SK-N-MC (cell line): ENCODE results near the gene ZNF236.

ENCODE experiments used
- DNase-seq: peaks from one replicate; pipeline ENCODE4 v3.0.0-alpha.2; 2011; ENCODE audit warnings: low read depth, low spot score
- H3K27ac ChIP-seq: fragments of 200-600 bp; sonication (generic); 2 replicates; pipeline ENCODE4 v1.5.1; 2016; ENCODE audit warnings: mixed run types
- H3K36me3 ChIP-seq: fragments of 200-600 bp; sonication (generic); 2 replicates; pipeline ENCODE4 v1.6.1; 2017; ENCODE audit warnings: antibody characterized with exemption, low read length, mixed read lengths; ENCODE audit not compliant: insufficient read depth
- H3K4me3 ChIP-seq: fragments of 200-600 bp; sonication (generic); 2 replicates; pipeline ENCODE4 v1.5.1; 2016
- H3K9ac ChIP-seq: fragments of 200-600 bp; sonication (generic); 2 replicates; pipeline ENCODE4 v1.8.0; 2017; ENCODE audit warnings: mixed run types, mixed read lengths; ENCODE audit not compliant: insufficient read length
- H3K9me3 ChIP-seq: fragments of 200-600 bp; sonication (generic); 2 replicates; pipeline ENCODE4 v1.6.1; 2017; ENCODE audit warnings: low read depth, mild to moderate bottlenecking, antibody characterized with exemption, low read length, moderate library complexity, mixed read lengths
- EZH2 ChIP-seq: fragments of 200-600 bp; sonication (generic); IDR thresholded peaks from one replicate; pipeline ENCODE4 v1.6.1; 2017; ENCODE audit warnings: antibody characterized with exemption
- FOXP2 ChIP-seq: optimal IDR thresholded peaks from 2 replicates; pipeline ENCODE3; 2011; ENCODE audit warnings: mild to moderate bottlenecking, moderate library complexity; ENCODE audit not compliant: insufficient read depth; ENCODE audit errors: extremely low read length, control extremely low read depth
- POLR2AphosphoS5 ChIP-seq: IDR thresholded peaks from 2 replicates; pipeline ENCODE4 v1.6.1; 2012; ENCODE audit warnings: mild to moderate bottlenecking, low read depth, low read length, borderline replicate concordance

Gene ZNF236

GRCh38 chr18:77001979-77002378 is 179.6 kb downstream of the ZNF236 start:
- no peak for TF ChIP-seq POLR2AphosphoS5
- no peak for TF ChIP-seq EZH2
- no peak for TF ChIP-seq FOXP2
- no peaks in the 10 kb centered on the region for H3K9me3 ChIP-seq
- no peak overlapping the region for H3K9ac ChIP-seq
- no peak overlapping the region for H3K4me3 ChIP-seq
- no peaks in the 10 kb centered on the region for H3K36me3 ChIP-seq
- DNase-seq = no peak
- no peak overlapping the region for H3K27ac ChIP-seq

DNA sequence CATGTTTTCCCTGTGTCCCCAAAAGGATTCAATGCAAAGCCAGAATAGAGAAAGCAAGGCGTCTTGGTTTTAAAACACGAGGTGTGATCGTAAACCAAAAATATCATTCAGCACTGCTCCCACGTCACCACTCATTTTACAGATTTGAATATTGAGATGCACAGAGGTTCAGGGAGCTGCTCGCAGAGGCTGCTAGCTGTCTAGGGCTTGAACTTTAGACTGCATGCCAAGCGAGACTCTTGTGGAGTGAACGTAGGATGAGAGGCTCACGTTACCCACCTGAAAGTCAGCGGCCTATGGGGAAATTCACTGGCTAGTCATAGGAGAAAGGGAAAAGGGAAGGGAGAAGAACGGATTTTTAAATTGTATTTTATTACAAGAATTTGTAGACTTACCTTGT is 180.1 kb downstream of the ZNF236 start:
- Histone ChIP-seq H3K36me3 (no peaks in the 10 kb centered on the region), H3K4me3 (no peak overlapping the region), H3K27ac (no peak overlapping the region), H3K9ac (no peak overlapping the region), H3K9me3 (no peaks in the 10 kb centered on the region)
- TF ChIP-seq FOXP2 = no peak
- TF ChIP-seq POLR2AphosphoS5 = no peak
- TF ChIP-seq EZH2 = no peak
- no peak for DNase-seq

DNA sequence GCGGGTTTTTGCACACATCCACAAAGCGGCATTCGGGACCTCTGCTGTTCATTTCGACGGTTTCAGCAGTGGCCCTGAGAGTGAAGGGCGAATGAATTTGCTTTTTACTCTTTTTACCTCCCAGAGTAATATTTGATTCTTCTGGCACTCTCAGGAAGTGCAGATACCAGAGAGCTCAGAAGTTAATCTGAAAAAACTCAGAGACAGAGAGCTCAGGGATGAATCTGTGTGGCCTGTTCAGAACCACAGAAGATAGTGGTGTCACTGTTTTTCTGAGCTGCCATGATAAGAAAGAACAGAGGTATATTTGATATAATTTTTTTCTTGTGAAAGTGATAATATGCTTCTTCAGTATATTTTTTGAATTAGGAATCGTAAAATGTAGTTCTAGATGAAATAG is 181.0 kb downstream of the ZNF236 start:
- no peak for TF ChIP-seq POLR2AphosphoS5
- no peak for TF ChIP-seq FOXP2
- TF ChIP-seq EZH2 = no peak
- no peak overlapping the region for H3K4me3 ChIP-seq
- no peak overlapping the region for H3K27ac ChIP-seq
- H3K9me3 ChIP-seq = no peaks in the 10 kb centered on the region
- no peak overlapping the region for H3K9ac ChIP-seq
- DNase-seq = no peak
- no peaks in the 10 kb centered on the region for H3K36me3 ChIP-seq

- Histone ChIP-seq H3K4me3 (no peak overlapping the region), H3K9ac (no peak overlapping the region), H3K27ac (no peak overlapping the region), H3K36me3 (no peaks in the 10 kb centered on the region), H3K9me3 (no peaks in the 10 kb centered on the region)
- TF ChIP-seq FOXP2 (no peak), POLR2AphosphoS5 (no peak), EZH2 (no peak)
- no peak for DNase-seq
Measured at GRCh38 chr18:77004555-77005380, 182.4 kb downstream of the ZNF236 start.

GRCh38 chr18:77005651-77006195 is 183.4 kb downstream of the ZNF236 start:
- DNase-seq = no peak
- H3K9ac ChIP-seq = no peak overlapping the region
- H3K27ac ChIP-seq = no peak overlapping the region
- TF ChIP-seq FOXP2 = no peak
- no peak for TF ChIP-seq POLR2AphosphoS5
- TF ChIP-seq EZH2 = no peak
- no peaks in the 10 kb centered on the region for H3K36me3 ChIP-seq
- H3K4me3 ChIP-seq = no peak overlapping the region
- H3K9me3 ChIP-seq = no peaks in the 10 kb centered on the region

DNA sequence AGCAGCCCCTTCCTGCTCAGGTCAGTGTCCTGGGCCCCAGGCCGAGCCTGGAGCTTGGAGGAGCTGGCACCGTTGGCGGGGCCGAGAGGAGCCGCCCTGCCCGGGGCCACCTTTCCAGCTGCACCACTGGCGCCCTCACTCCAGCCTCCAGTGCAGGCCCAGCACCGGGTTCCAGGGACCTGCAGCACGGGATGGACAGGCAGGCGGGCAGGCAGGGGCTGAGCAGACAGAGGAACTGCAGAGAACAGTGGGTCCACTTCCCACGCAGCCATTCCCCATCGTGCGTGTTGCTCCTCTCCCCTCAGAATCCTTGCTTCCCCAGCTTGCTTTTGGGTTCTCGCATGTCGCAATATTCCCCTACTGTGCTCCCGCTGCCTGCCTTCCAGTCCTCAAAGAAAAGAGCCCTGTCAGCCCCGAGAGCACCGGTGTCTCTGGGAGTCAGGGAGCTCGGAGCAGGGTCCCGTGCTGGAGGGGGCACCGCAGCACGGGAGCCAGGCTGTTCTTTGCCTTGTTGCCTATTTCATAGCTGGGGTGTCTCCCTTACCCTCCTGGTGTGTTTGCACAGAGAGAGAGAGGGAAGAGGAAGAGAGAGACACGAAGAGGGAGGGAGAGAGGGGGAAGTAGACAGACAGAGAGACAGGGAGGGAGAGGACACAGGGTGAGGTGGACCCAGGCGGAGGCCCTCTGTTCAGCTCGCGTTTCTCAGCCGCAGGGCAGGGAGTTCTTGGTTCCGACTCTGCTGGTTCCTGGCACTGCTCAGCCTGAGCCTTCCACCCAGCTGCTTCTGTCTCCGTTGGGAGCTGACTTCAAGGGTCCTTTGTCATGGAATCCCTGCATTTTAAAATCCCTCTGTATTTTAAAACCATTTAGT is 184.2 kb downstream of the ZNF236 start:
- no peak overlapping the region for H3K27ac ChIP-seq
- no peaks in the 10 kb centered on the region for H3K9me3 ChIP-seq
- DNase-seq = no peak
- no peaks in the 10 kb centered on the region for H3K36me3 ChIP-seq
- TF ChIP-seq FOXP2 (no peak), POLR2AphosphoS5 (no peak), EZH2 (no peak)
- H3K4me3 ChIP-seq = no peak overlapping the region
- H3K9ac ChIP-seq = no peak overlapping the region

GRCh38 chr18:77007251-77007650 is 184.9 kb downstream of the ZNF236 start:
- DNase-seq = no peak
- Histone ChIP-seq H3K4me3 (no peak overlapping the region), H3K36me3 (no peaks in the 10 kb centered on the region)

GRCh38 chr18:77008006-77008405 is 185.6 kb downstream of the ZNF236 start:
- no peak overlapping the region for H3K4me3 ChIP-seq
- H3K9ac ChIP-seq = no peak overlapping the region
- no peak for DNase-seq
- no peaks in the 10 kb centered on the region for H3K9me3 ChIP-seq
- H3K36me3 ChIP-seq = no peaks in the 10 kb centered on the region
- TF ChIP-seq POLR2AphosphoS5 (no peak), EZH2 (no peak), FOXP2 (no peak)
- no peak overlapping the region for H3K27ac ChIP-seq

More at GRCh38 chr18:77007251-77007650, 184.9 kb downstream of the ZNF236 start:
- TF ChIP-seq EZH2 (no peak), FOXP2 (no peak), POLR2AphosphoS5 (no peak)
- H3K27ac ChIP-seq = no peak overlapping the region
- no peak overlapping the region for H3K9ac ChIP-seq
- no peaks in the 10 kb centered on the region for H3K9me3 ChIP-seq
